HG03066 (cell line): ENCODE measurements around the gene CCDC146.
A peak's percentile ranks its signal among the peaks of the same experiment; 100 is the strongest.
"Not testable (repeated sequence)": the region's sequence is repeated elsewhere in the genome, so short reads cannot be mapped to it uniquely, and the experiment has no call there.

ENCODE experiments used
- ATAC-seq: cut with Tn5 transposase; IDR thresholded peaks from one replicate; pipeline ENCODE4 v1.9.1; 2021; ENCODE audit warnings: low read depth; ENCODE audit not compliant: unreplicated experiment

The CCDC146 gene

GRCh38 chr7:77197141-77197540 is 74.7 kb downstream of the CCDC146 start:
- ATAC-seq, result no peak

- no peak for ATAC-seq
These were observed 76.9 kb downstream of the CCDC146 start, which contains the start of gene FGL2 for GRCh38 chr7:77199013-77199966. Gene FGL2, minus strand, starts transcription at chr7:77199819. Its CDS starts 26 bp downstream, at chr7:77199793.

- ATAC-seq, result no peak
These were observed 78.1 kb downstream of the CCDC146 start for GRCh38 chr7:77200542-77200941.

GRCh38 chr7:77202481-77202976 is 80.1 kb downstream of the CCDC146 start:
- ATAC-seq, result peak; percentile 89

- no peak for ATAC-seq
These were observed 83.3 kb downstream of the CCDC146 start for GRCh38 chr7:77205706-77206105.

- no peak for ATAC-seq
These were observed 86.0 kb downstream of the CCDC146 start for GRCh38 chr7:77208416-77208815.

GRCh38 chr7:77209479-77210139 is 87.2 kb downstream of the CCDC146 start:
- no peak for ATAC-seq

- ATAC-seq, result no peak
These were observed 93.9 kb downstream of the CCDC146 start for GRCh38 chr7:77216181-77216845.

- no peak for ATAC-seq
These were observed 95.2 kb downstream of the CCDC146 start for GRCh38 chr7:77217474-77218185.

- not testable (repeated sequence) for ATAC-seq
These were observed 97.4 kb downstream of the CCDC146 start for GRCh38 chr7:77219701-77220331.

- no peak for ATAC-seq
These were observed 99.7 kb downstream of the CCDC146 start for GRCh38 chr7:77222065-77222464.

- no peak for ATAC-seq
These were observed 100.4 kb downstream of the CCDC146 start for GRCh38 chr7:77222819-77223218.

GRCh38 chr7:77223261-77223660 is 100.8 kb downstream of the CCDC146 start:
- ATAC-seq, result no peak

GRCh38 chr7:77226357-77226839 is 104.0 kb downstream of the CCDC146 start:
- ATAC-seq, result no peak

- ATAC-seq, result not testable (repeated sequence)
These were observed 106.4 kb downstream of the CCDC146 start for GRCh38 chr7:77228795-77229194.

- no peak for ATAC-seq
These were observed 110.1 kb downstream of the CCDC146 start for GRCh38 chr7:77232467-77232866.

GRCh38 chr7:77235276-77235675 is 112.9 kb downstream of the CCDC146 start:
- ATAC-seq, result no peak

- no peak for ATAC-seq
These were observed 116.3 kb downstream of the CCDC146 start for GRCh38 chr7:77238703-77239136.

- no peak for ATAC-seq
These were observed 117.1 kb downstream of the CCDC146 start for GRCh38 chr7:77239471-77239870.

- ATAC-seq, result no peak
These were observed 119.7 kb downstream of the CCDC146 start for GRCh38 chr7:77242068-77242467.
